Fibroblast of pulmonary artery (primary cell): ENCODE measurements around the gene SLC11A2.

Source experiments
- DNase-seq: peaks from one replicate; pipeline ENCODE4 v3.0.0-alpha.2; 2010; ENCODE audit warnings: low read depth
- H3K4me3 ChIP-seq: replicated peaks from 2 replicates; pipeline ENCODE4 v1.5.1; 2011; ENCODE audit warnings: low read depth, mild to moderate bottlenecking, control low read depth, low read length, moderate library complexity
- CTCF ChIP-seq: IDR thresholded peaks from 2 replicates; pipeline ENCODE4 v1.5.1; 2011; ENCODE audit warnings: mild to moderate bottlenecking, control low read depth, low read length, inconsistent platforms; ENCODE audit errors: missing control alignments

The SLC11A2 gene

GRCh38 chr12:51028126-51028812, 2.1 kb upstream of the SLC11A2 start:
- DNase-seq, result peak; percentile 58
- no peak overlapping the region for H3K4me3 ChIP-seq
- peak; percentile 31 for TF ChIP-seq CTCF

- TF ChIP-seq CTCF, result no peak
- no peak for DNase-seq
- no peak overlapping the region for H3K4me3 ChIP-seq
These were observed 1.2 kb upstream of the SLC11A2 start for GRCh38 chr12:51027342-51027835.

- DNase-seq, result peak; percentile 31
- TF ChIP-seq CTCF, result no peak
- H3K4me3 ChIP-seq, result peak overlapping the region; percentile 82
These were observed 797 bp downstream of the SLC11A2 start for GRCh38 chr12:51025338-51025835.

GRCh38 chr12:51023625-51024382, 2.4 kb downstream of the SLC11A2 start:
- peak overlapping the region; percentile 82 for H3K4me3 ChIP-seq
- DNase-seq, result peak; percentile 12
- no peak for TF ChIP-seq CTCF

- H3K4me3 ChIP-seq, result no peak overlapping the region
- no peak for TF ChIP-seq CTCF
- no peak for DNase-seq
These were observed 4.5 kb downstream of the SLC11A2 start for GRCh38 chr12:51021694-51022093.

- no peak overlapping the region for H3K4me3 ChIP-seq
- no peak for TF ChIP-seq CTCF
- no peak for DNase-seq
These were observed 5.6 kb downstream of the SLC11A2 start for GRCh38 chr12:51020448-51021182.
